Dorsolateral prefrontal cortex (tissue), 118 donors: ENCODE results near the gene CTAG2. TPM values are rescaled to one million over a fixed set of nuclear protein-coding genes. Genes with fewer than 3 reads are reported as not detected.

ENCODE experiments used
- total RNA-seq, 120 experiments: library from RNA; stranded (reverse); gene quantifications; one replicate each; pipeline versions ENCODE4 v1.2.3 to v1.2.4, GENCODE V29; 2022

CTAG2 gene
- total RNA-seq, 120 experiments from 2014 or later, result 1.0 to 19.7 (median 5.8) TPM; not detected in 109

Other genes with a start within 250 kb of the CTAG2 start
- gene DNASE1L1, start 244.3 kb downstream of the CTAG2 start, total RNA-seq, result 10 to 100 TPM in 118 of 120 experiments, 1 to 10 TPM in 2; 8.0 to 29.0 (median 17.4) TPM
- 100 to 1,000 TPM in 4 of 120 experiments, 10 to 100 TPM in 116; 35.6 to 127 (median 62.3) TPM for gene TAFAZZIN, start 242.0 kb downstream of the CTAG2 start, total RNA-seq
- gene ATP6AP1, start 224.9 kb downstream of the CTAG2 start, total RNA-seq, result 100 to 1,000 TPM in 117 of 120 experiments, 10 to 100 TPM in 3; 73.9 to 221 (median 169) TPM
- 100 to 1,000 TPM; 314 to 772 (median 582) TPM for gene GDI1, start 216.4 kb downstream of the CTAG2 start, total RNA-seq
- gene FAM50A, start 209.4 kb downstream of the CTAG2 start, total RNA-seq, result 100 to 1,000 TPM in 1 of 120 experiments, 10 to 100 TPM in 119; 42.6 to 104 (median 62.4) TPM
- 10 to 100 TPM; 23.8 to 78.3 (median 46.0) TPM for gene PLXNA3, start 195.3 kb downstream of the CTAG2 start, total RNA-seq
- gene LAGE3, start 174.3 kb downstream of the CTAG2 start, total RNA-seq, result 10 to 100 TPM; 21.6 to 55.2 (median 36.1) TPM
- gene UBL4A, start 167.0 kb downstream of the CTAG2 start, total RNA-seq, result 10 to 100 TPM; 30.3 to 72.2 (median 51.7) TPM
- gene SLC10A3, start 162.9 kb downstream of the CTAG2 start, total RNA-seq, result 10 to 100 TPM in 12 of 120 experiments, 1 to 10 TPM in 108; 5.3 to 12.1 (median 8.2) TPM
- gene FAM3A, start 137.3 kb downstream of the CTAG2 start, total RNA-seq, result 10 to 100 TPM; 33.9 to 82.8 (median 51.1) TPM
- 10 to 100 TPM; 33.1 to 65.0 (median 50.4) TPM for gene G6PD, start 106.7 kb downstream of the CTAG2 start, total RNA-seq
- 10 to 100 TPM; 16.3 to 36.4 (median 27.2) TPM for gene IKBKG, start 106.0 kb downstream of the CTAG2 start, total RNA-seq
- under 1 TPM in 5 of 120 experiments, not detected in 115; 0.46 to 0.88 (median 0.63) TPM for gene CTAG1A, start 68.4 kb downstream of the CTAG2 start, total RNA-seq
- gene CTAG1B, start 34.3 kb downstream of the CTAG2 start, total RNA-seq, result 1 to 10 TPM in 2 of 120 experiments, under 1 TPM in 9, not detected in 109; 0.43 to 1.0 (median 0.62) TPM
- 1 to 10 TPM in 116 of 120 experiments, under 1 TPM in 4; 0.65 to 8.7 (median 2.5) TPM for gene GAB3, start 97.5 kb upstream of the CTAG2 start, total RNA-seq
- 10 to 100 TPM; 14.4 to 34.7 (median 23.6) TPM for gene DKC1, start 109.3 kb upstream of the CTAG2 start, total RNA-seq
- gene MPP1, start 151.9 kb upstream of the CTAG2 start, total RNA-seq, result 100 to 1,000 TPM in 1 of 120 experiments, 10 to 100 TPM in 119; 44.8 to 107 (median 75.0) TPM
- 1 to 10 TPM in 1 of 120 experiments, under 1 TPM in 2, not detected in 117; 0.53 to 3.9 (median 0.90) TPM for gene SMIM9, start 181.1 kb upstream of the CTAG2 start, total RNA-seq
- 10 to 100 TPM in 118 of 120 experiments, 1 to 10 TPM in 2; 7.6 to 58.9 (median 37.2) TPM for gene F8A1, start 232.8 kb upstream of the CTAG2 start, total RNA-seq